Measurements from ENCODE around the gene PRKCB.

PRKCB gene

GRCh38 chr16:23835390-23836077 lies at the start of gene PRKCB:
Gene PRKCB, plus strand, starts transcription at chr16:23835983.
- DNase-seq (ENCODE audit: low spot score) (peak; percentile 66), FAIRE-seq (no peak)

- FAIRE-seq = no peak
Observed at GRCh38 chr16:23786964-23787561, 48.7 kb upstream of the PRKCB start.

GRCh38 chr16:23788685-23789084 lies 47.1 kb upstream of the PRKCB start:
- DNase-seq (ENCODE audit: low spot score) = no peak
- no peak for FAIRE-seq

More at GRCh38 chr16:23786964-23787561, 48.7 kb upstream of the PRKCB start:
- no peak for DNase-seq (ENCODE audit: low spot score)

GRCh38 chr16:23795378-23795777 lies 40.4 kb upstream of the PRKCB start:
- no peak for DNase-seq (ENCODE audit: low spot score)
- no peak for FAIRE-seq

GRCh38 chr16:23796941-23797340 lies 38.8 kb upstream of the PRKCB start:
- FAIRE-seq (no peak), DNase-seq (ENCODE audit: low spot score) (no peak)

- no peak for FAIRE-seq
- DNase-seq (ENCODE audit: low spot score) = peak; percentile 65
Observed at GRCh38 chr16:23801378-23801777, 34.4 kb upstream of the PRKCB start.

GRCh38 chr16:23802776-23803175 lies 33.0 kb upstream of the PRKCB start:
- FAIRE-seq (no peak), DNase-seq (ENCODE audit: low spot score) (no peak)

GRCh38 chr16:23803591-23804123 lies 32.1 kb upstream of the PRKCB start:
- FAIRE-seq = no peak
- DNase-seq (ENCODE audit: low spot score) = peak; percentile 64

GRCh38 chr16:23807028-23807427 lies 28.8 kb upstream of the PRKCB start:
- no peak for DNase-seq (ENCODE audit: low spot score)
- no peak for FAIRE-seq

GRCh38 chr16:23821467-23821866 lies 14.3 kb upstream of the PRKCB start:
- FAIRE-seq (no peak), DNase-seq (ENCODE audit: low spot score) (no peak)

- FAIRE-seq (no peak), DNase-seq (ENCODE audit: low spot score) (no peak)
Observed at GRCh38 chr16:23821875-23822688, 13.7 kb upstream of the PRKCB start.

GRCh38 chr16:23823475-23824384 lies 12.1 kb upstream of the PRKCB start:
- FAIRE-seq (no peak), DNase-seq (ENCODE audit: low spot score) (no peak)

GRCh38 chr16:23824909-23825308 lies 10.9 kb upstream of the PRKCB start:
- FAIRE-seq = no peak
- no peak for DNase-seq (ENCODE audit: low spot score)

GRCh38 chr16:23826528-23827045 lies 9.2 kb upstream of the PRKCB start:
- FAIRE-seq (no peak), DNase-seq (ENCODE audit: low spot score) (no peak)

- DNase-seq (ENCODE audit: low spot score) (no peak), FAIRE-seq (no peak)
Observed at GRCh38 chr16:23827057-23827456, 8.7 kb upstream of the PRKCB start.

- DNase-seq (ENCODE audit: low spot score) (no peak), FAIRE-seq (no peak)
Observed at GRCh38 chr16:23829454-23829853, 6.3 kb upstream of the PRKCB start.

GRCh38 chr16:23830276-23830675 lies 5.5 kb upstream of the PRKCB start:
- FAIRE-seq = no peak
- DNase-seq (ENCODE audit: low spot score) = no peak

- FAIRE-seq (no peak), DNase-seq (ENCODE audit: low spot score) (no peak)
Observed at GRCh38 chr16:23832882-23833281, 2.9 kb upstream of the PRKCB start.

GRCh38 chr16:23833504-23833903 lies 2.3 kb upstream of the PRKCB start:
- no peak for FAIRE-seq
- no peak for DNase-seq (ENCODE audit: low spot score)

GRCh38 chr16:23833960-23834685 lies 1.7 kb upstream of the PRKCB start:
- no peak for FAIRE-seq
- no peak for DNase-seq (ENCODE audit: low spot score)

Data from urothelium cell line (cell line).